ENCODE measurements around the gene TIMM10B. TPM values are rescaled to one million over a fixed set of nuclear protein-coding genes. Genes with fewer than 3 reads are reported as not detected.
"Not testable (repeated sequence)": the region's sequence is repeated elsewhere in the genome, so short reads cannot be mapped to it uniquely, and the experiment has no call there.

TIMM10B gene
- total RNA-seq, 1 donor from 2014 or later: 31.5 TPM

DNA sequence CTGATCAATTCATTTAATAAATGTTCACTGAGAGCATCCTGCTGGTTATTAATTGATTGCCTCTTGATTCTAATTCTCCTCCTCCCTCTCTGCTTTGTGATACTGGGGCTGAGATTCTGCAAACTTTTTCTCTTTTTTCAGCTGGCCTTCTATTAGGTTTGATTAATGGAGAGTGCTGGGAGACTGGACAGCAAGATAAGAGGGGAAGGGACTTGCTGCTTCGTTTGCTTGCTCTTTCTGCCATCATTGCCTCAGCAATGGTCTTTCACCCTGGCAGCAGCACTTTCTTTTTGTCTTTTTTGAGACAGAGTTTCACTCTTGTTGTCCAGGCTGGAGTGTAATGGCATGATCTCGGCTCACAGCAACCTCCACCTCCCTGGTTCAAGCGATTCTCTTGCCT, 22.9 kb downstream of the TIMM10B start:
- no peak for DNase-seq (ENCODE audit: low read depth)

DNA sequence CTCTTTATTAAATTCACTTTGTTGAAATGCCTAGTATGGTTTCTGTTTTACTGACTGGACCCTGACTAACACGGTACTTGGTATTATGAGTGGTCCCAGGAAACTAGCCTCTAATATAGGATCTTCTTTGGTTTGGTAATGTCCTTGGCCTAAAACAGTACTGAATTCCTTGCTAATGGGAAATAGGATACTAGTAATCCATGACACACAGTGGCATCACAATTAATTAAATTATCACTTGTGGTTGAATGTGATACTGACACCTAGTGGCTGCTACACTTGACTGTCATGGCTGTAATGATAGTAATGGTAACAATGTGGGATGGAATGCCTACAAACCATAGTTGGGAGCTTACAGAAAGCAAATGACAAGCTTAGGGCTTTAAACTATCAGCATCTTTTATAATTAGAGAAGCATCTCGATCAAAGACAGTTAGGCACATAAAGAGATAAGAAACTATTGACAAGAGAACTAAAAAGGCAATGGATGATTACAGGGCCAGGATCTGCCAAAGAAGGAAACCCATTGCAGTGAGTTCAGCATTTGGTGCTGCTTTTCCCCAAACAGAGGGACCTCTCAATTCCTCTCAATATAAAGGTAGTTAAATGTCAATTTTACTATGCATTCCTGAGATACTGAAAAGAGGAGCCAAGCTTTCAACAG, 24.4 kb downstream of the TIMM10B start:
- peak; percentile 72 for DNase-seq (ENCODE audit: low read depth)

DNA sequence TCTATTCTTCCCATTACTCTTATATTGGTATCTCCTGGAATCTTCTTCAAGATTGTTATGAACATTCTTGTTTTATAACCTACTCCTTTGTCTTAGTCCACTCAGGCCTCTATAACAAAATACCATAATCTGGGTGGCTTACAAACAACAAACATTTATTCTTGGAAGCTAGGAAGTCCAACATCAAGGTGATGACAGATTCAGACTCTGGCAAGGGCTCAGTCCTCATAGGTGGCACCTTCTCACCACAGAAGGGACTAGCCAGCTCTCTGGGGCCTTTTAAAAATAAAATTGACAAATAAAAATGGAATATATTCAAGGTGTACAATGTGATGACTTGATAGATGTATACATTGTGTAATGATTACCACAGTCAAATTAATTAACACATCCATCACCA, 35.6 kb downstream of the TIMM10B start:
- no peak for DNase-seq (ENCODE audit: low read depth)

DNA sequence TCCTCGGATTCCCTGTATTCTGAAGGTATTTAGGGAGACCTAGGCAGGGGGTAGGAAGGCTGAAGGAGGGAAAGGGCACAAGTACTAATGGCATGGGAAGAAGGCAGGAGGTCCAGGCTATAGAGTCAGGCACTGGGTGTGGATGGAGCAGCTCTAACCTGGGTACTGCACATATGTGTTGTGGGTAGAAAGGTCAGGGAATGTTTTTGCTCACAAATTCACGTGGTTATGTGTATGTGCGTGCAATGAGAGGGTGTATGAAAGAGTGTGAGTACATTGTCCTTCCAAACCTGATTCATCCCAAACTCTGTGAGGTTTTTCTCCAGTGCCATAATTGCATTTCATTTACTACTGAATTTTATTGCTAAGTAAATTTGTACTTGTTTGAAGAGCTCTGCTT, 39.0 kb downstream of the TIMM10B start:
- DNase-seq (ENCODE audit: low read depth): no peak

DNA sequence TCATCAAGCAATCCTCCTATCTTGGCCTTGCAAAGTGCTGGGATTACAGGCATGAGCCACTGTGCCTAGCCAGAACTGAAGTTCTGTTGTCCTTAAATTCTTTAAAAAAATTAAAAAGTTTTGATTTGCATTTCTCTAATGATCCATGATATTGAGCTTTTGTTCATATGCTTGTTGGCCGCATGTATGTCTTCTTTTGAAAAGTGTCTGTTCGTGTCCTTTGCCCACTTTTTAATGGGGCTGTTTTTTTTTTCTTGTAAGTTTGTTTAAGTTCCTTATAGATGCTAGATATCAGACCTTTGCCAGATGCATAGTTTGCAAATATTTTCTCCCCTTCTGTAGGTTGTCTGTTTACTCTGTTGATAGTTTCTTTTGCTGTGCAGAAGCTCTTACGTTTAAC, 40.6 kb downstream of the TIMM10B start:
- not testable (repeated sequence) for DNase-seq (ENCODE audit: low read depth)

DNA sequence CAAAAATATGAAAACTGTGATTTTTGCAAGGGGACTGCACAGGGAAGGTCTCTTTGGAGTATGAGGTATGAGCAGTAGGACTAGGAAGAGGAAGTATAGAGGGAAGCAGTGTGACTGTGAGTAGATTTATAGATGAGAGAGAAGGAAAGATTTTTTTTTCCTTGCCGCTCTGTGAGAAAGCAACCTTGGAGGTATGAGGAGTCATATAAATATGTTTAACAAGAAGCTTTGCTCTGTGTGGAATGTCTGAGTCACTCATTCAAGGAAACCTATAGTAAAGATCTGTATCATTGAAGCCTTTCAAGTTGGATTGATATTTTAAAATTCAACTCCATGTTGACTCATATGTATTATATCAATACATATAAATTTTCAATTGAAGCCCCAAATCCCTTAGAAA, 42.0 kb downstream of the TIMM10B start:
- no peak for DNase-seq (ENCODE audit: low read depth)

DNA sequence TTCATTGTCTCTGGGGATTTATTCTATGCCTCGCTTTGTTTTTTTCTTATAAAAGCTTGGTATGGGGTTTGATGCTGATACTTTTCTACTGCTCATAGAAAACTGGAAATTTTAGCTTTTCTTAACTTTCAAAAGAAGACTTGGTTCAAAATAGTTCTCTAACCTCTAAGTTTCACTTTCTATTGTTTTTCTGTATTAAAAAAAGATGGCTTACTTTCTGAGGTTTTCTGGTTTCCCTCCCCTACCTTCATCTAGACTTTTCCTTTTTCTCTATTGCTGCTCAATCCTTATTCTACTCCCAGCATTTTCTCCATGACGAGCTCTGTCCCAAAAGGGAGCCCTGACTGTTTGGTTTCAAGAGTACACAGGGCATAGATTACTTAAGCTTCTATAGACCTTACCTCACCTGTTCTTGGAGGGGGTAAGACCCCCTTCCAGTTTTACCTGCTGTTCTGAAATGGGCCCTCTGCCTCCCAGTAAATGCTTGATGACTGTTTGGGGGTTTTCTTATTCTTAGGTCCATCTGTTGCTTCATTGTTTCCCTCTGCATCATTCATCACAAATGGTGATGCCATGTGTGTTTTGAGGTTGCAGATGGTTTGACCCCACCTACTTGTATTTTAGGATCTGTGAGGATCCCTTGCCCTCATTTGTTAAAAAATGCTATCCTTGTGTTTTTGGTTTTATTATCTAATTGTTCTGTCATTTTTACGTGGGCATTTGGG, 45.3 kb downstream of the TIMM10B start:
- peak; percentile 74 for DNase-seq (ENCODE audit: low read depth)

DNA sequence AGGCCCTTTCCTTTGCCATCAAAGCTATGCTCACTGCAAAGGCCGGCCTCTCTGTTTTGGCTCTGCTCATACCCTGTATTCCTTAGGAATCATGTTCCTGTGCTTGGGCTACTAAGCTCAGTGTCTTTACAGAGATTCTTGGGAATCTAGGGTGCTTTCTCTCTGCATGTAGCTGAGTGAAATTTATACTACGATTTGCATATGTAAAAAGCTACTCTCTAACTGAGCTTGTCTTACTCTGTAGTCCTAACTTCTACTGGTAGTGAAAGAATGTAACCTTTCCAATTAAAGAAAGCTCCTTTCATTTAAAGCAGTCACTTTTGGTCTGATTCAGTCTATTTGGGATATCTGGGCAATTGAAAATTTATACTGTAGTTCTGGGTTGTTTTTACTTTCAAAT, 48.0 kb downstream of the TIMM10B start:
- no peak for DNase-seq (ENCODE audit: low read depth)

DNA sequence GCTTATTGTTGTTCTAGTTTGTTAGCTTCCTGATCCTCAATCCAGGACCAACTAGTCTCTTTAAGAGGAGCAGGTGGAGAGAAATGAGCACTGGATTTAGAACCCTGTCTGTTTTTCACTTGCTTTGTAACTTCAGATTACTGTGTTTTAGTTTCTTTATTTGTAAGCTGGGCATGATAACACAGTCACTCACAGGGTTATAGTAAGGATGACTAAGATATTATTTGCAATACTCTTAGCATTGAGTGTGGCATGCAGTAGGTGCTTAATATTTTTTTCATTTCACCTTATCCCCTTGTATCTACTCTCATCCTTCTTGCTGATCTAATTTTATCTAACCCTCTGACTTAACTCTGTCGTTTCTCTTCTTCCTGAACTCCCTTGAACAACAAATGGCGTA, 49.5 kb downstream of the TIMM10B start:
- DNase-seq (ENCODE audit: low read depth): no peak

DNA sequence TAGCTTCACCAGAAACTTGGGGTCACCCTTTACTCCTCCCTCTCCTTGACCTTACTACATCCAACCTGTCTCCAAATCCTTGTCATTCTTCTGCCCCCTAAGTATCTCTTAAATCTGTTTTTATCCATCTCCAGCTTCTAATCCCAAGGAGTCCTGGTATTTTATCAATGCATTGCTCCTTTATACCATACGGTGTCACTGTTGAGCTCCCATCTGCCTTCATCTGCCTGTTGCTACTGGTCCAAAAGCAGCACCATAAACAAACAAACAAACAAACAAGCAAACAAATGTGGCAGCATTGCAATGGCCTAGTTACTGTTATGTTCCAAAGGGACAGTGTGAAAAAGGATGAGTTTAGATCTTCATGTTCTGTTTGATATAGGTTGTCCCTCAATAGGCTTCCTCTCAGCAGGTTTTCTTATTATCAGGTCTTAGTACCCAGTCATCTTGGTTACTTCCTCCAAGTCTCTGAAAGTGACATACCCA, 50.0 kb downstream of the TIMM10B start:
- peak; percentile 69 for DNase-seq (ENCODE audit: low read depth)

Other genes with a start within 250 kb of the TIMM10B start
- 26.4 and 36.6 TPM in 2 replicates for gene FHIP1B, start 246.9 kb upstream of the TIMM10B start, total RNA-seq
- 0.10 TPM in 1 of 2 replicates, not detected in the other for gene CNGA4, start 242.4 kb upstream of the TIMM10B start, total RNA-seq
- not detected in 2 replicates for gene CCKBR, start 221.7 kb upstream of the TIMM10B start, total RNA-seq
- gene CAVIN3, start 161.0 kb upstream of the TIMM10B start, total RNA-seq: 124 and 168 TPM in 2 replicates
- gene SMPD1, start 91.0 kb upstream of the TIMM10B start, total RNA-seq: 86.0 and 92.6 TPM in 2 replicates
- gene APBB1, start 62.4 kb upstream of the TIMM10B start, total RNA-seq: 16.4 and 18.4 TPM in 2 replicates
- not detected in 2 replicates for gene HPX, start 40.5 kb upstream of the TIMM10B start, total RNA-seq
- 17.7 and 28.2 TPM in 2 replicates for gene TRIM3, start 7.6 kb upstream of the TIMM10B start, total RNA-seq
- 37.9 and 47.1 TPM in 2 replicates for gene ARFIP2, start 170 bp upstream of the TIMM10B start, total RNA-seq
- gene DNHD1, start 15.8 kb downstream of the TIMM10B start, total RNA-seq: 5.6 and 7.8 TPM in 2 replicates
- gene RRP8, start 122.1 kb downstream of the TIMM10B start, total RNA-seq: 14.6 and 22.4 TPM in 2 replicates
- 139 and 165 TPM in 2 replicates for gene ILK, start 122.3 kb downstream of the TIMM10B start, total RNA-seq
- gene TAF10, start 130.7 kb downstream of the TIMM10B start, total RNA-seq: 84.2 and 145 TPM in 2 replicates
- gene TPP1, start 137.9 kb downstream of the TIMM10B start, total RNA-seq: 55.4 and 60.0 TPM in 2 replicates
- 0.73 and 0.78 TPM in 2 replicates for gene DCHS1, start 174.3 kb downstream of the TIMM10B start, total RNA-seq
- 48.7 and 88.0 TPM in 2 replicates for gene MRPL17, start 201.8 kb downstream of the TIMM10B start, total RNA-seq